Activated T-cell treated with anti-CD3 and anti-CD28 coated beads, Interleukin-2, amount 50 U/mL, for 48 hours (primary cell): Measurements from ENCODE around the gene ONECUT2.
"Not testable (repeated sequence)": the region's sequence is repeated elsewhere in the genome, so short reads cannot be mapped to it uniquely, and the experiment has no call there.

Experiments
- DNase-seq, 2 experiments: peaks; one replicate each; pipeline ENCODE4 v3.0.0-alpha.2; 2020

Gene ONECUT2

GRCh38 chr18:57447154-57447621 lies 12.0 kb downstream of the ONECUT2 start:
- DNase-seq = peak; percentile 36 to 37

DNA sequence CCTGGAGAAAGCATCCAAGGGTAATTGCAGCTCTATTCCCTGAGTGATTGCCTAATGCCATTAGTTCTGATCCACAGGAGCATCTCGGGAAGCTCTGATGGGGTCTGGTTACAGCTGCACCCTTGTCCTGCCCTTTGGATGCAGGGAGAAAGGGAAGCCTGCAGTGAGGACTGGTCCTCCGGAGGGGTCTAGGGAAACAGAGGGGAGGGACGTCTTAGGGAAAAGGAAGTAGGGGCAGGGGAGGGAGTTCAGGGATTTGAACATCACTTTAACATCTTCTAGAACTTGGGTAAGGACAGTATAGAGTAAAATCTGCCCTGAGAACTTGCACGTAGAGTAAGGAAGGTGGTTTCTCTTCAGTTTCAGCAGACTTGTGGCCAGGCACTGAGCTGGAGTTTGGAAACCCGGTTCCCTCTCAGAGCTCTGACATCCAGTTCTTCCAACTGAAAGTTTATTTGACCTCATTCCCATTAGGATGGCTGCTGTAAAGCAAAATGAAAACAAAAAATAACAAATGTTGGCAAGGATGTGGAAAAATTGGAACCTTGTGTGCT lies 20.5 kb downstream of the ONECUT2 start:
- no peak for DNase-seq

GRCh38 chr18:57461652-57462269 lies 26.6 kb downstream of the ONECUT2 start:
- no peak for DNase-seq

GRCh38 chr18:57466307-57466706 lies 31.1 kb downstream of the ONECUT2 start:
- no peak for DNase-seq

DNA sequence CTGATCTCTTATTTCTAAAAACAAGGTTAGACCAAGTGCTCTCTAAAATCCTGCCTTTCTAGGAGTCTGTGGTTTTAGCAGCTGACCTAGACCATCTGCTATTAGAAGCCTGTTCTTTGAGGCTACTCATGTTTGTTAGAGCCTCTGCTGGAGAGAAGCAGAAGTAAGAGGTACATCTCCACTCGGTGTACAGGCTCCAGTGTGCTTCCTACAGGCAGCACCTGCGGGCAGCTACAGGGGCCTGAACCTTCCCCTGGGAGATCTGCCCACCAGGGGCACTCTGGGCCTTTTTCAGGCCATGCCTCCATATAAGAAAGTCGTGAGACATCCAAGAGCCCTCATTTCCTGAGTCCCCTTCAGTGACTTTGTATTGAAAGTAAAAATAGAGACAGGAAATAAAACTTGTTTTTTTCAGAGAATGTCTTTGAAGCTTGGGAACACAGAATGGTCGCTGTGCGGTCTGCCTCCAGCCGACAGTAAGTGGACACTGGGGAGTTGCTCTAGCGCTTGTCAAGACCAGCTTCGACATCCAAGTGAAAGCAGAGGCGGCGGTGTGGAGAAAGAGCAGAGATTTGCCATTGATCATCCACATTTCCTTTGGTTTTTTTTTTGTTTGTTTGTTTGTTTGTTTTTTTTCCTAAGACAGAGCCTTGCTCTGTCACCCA lies 31.7 kb downstream of the ONECUT2 start:
- no peak for DNase-seq

DNA sequence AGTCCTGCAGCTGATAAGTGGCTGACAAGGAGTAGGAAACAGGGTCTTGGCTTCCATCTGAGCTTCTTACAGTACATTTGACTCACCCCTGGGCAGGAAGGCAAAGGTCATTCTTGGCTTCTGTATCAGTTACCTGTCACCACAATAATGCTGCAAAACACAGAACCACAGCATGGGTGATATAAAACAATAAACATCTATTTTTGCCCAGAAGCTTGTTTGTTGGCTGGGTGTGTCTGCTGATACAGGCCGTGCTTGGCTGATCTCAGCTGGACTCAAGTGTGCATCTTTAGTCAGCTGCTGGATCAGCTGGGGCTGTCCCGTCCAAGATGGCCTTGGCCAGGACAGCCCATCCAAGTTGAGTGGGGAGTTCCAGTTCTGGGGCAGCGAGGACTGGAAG lies 34.7 kb downstream of the ONECUT2 start:
- DNase-seq = no peak

DNA sequence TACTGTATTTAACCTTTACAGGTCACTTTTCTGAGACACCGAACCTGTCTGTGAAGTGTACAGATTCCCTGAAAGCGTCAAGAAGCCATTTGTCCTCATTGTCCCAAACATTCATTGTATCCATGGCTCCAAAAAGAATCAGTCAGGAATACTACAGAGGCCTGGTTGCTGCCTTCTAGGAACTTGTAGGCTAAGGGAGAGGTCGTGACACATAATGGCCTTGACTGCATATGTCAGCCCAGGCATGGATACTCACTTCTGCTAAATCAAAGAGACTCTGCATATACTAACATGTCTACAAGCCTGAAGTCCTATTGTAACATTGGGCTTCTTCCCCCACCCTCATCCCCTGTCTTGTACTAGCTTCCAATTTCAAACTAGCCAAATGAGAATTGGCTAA lies 40.2 kb downstream of the ONECUT2 start:
- no peak for DNase-seq

DNA sequence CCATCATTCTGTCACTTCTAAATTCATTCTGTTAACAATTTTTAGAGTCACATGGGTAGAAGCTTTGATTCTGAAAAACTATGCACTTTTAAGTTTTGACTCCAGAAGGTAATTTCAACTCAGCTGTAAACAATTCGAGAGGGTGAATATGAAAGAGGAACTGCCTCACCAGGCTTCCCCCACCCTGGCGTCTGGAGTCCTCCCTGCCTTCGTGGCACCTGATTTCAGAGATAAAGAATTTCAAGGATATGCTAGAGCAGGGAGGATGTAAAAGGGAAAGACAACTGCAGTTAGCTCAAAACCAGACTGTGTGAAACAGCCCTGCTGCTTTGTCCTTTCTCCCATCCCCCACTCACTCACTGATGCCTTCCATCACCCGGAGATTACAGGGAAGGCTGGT lies 40.7 kb downstream of the ONECUT2 start:
- DNase-seq = no peak

GRCh38 chr18:57480733-57481132 lies 45.6 kb downstream of the ONECUT2 start:
- DNase-seq = no peak

- no peak for DNase-seq
Measured at GRCh38 chr18:57497372-57498294, 62.5 kb downstream of the ONECUT2 start.

DNA sequence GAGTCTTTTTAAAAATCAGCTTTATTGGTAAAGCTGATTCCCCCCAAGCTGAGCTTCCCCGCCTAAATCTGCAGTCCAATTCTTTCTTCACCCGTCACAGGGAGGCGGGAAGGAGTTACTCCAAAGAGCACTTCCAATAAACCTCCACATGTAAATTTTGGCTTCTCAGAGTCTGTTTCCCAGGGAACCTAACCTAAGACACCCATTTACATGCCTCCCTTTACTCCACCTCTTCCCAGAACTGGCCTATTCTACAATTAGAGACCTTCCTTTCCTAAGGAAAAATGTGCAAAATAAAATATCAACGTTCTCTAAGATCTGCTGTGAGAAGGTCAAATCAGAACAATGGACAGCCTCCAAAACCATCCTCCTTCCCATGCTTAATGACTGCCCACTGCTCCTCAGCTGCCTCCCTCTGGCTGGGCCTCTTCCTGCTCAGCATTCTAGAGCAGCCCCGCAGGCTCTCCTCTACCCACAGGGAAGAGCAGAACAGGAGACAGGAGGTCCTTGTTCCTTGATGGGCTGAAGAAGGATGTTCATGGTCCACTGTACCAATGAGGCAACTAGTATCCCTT lies 63.6 kb downstream of the ONECUT2 start:
- DNase-seq = no peak

DNA sequence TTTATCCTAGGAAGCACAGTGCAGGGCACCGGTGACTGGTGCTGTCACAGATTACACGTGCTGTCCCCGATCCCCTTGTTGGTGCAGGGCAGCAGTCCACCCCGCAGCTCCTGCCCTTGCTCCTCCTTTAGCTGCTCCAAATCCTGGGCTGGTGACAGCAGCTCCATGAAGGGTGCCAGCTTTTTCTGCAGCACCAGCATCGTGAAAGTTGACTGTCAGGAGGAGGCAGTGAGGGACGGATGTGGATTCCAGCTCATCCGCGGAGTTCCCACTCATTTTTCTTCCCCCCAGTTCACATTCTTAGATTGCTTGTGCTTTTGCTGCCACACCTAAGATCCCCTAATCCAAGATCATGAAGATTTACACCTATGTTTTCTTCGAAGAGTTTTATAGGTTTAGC lies 67.5 kb downstream of the ONECUT2 start:
- no peak for DNase-seq

DNA sequence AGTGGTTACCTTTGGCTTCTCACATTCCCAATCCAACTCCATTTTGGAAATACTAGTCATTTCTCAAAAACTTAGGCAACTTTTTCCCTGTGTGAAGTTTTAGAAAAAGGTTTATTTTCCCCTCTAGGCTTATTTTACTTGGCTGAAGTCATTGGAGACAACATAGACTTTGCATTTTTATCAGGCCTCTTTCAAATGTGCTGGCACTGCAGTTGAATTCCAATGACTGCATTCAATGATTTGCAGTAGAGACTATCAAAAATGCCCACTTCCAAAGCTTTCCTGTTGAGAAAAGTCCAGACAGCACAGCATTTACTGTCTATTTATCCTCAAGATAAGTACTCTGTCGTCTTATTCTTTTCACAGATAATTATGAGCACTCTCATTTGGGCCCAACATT lies 70.1 kb downstream of the ONECUT2 start:
- DNase-seq = no peak

- no peak for DNase-seq
Measured at GRCh38 chr18:57516056-57516455, 80.9 kb downstream of the ONECUT2 start.

- no peak for DNase-seq
Measured at GRCh38 chr18:57518533-57518932, 83.4 kb downstream of the ONECUT2 start.

- DNase-seq = no peak
Measured at GRCh38 chr18:57519668-57520424, 84.7 kb downstream of the ONECUT2 start.

- not testable (repeated sequence) for DNase-seq
Measured at GRCh38 chr18:57522348-57522747, 87.2 kb downstream of the ONECUT2 start.

DNA sequence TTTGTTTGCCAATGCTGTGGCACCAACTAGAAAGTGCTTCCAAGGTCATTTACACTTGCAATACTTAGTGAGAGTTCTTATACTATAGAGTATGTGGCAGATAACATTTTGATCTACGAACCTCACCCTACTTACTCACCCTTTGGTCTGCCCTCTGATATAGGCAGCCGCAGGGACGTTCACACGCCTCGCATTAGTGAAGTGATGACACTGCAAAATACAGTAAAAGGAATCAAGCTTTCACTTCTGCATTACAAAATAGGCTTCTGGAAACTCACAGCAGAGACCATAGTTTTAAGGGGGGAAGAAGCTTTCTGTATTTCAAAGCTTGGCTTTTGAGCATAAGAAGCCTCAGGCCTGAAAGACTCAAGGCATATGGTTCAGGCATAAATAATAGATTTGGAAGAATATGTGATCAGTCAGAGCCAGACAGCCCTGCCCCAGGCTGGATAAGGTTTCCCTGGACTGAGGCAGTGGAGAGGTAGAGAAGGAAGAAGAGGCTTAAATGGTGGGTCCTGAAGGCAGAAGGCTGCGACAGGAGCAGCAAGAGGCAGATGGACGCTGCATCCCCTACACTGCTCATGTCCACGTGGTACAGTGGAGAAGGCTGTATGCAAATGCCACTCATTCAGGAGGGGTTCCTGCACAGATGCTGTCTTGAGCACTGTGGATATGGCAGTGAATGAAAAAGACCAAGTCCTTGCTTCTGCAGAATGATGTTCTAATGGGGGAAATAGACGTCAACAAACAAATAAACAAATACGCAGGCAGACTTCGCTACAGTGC lies 88.2 kb downstream of the ONECUT2 start:
- no peak for DNase-seq

GRCh38 chr18:57527556-57528229 lies 92.5 kb downstream of the ONECUT2 start:
- DNase-seq = no peak

DNA sequence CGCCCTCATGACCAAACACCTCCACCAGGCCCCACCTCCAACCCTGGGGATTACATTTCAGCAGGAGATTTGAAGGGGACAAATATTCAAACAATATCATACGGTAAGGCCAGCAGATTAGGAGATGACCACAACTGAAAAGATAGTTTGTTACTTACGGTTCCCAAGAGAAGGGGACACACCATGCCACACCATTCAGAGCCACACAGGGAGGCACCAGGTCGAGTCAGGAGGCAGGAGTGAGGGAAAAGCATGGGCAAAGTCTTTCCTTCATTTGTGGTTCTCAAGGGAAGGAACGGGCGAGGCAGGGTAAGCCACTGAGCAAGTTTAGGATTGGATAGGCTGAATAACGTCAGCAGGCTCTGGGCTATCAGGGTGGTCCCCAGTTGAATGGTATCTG lies 94.0 kb downstream of the ONECUT2 start:
- no peak for DNase-seq
